ENCODE measurements around the gene ZSCAN5A. TPM values are rescaled to one million over a fixed set of nuclear protein-coding genes. Genes with fewer than 3 reads are reported as not detected.

ZSCAN5A gene
- total RNA-seq, 1 experiment from 2014 or later = 10.4 TPM

GRCh38 chr19:56174550-56174949 is 140.1 kb downstream of the ZSCAN5A start:
- peaks cover 2% of the 10 kb centered on the region; the same call in 1 of the 2 replicates for H3K27me3 Mint-ChIP-seq (ENCODE audit: low read depth)
- ChIA-PET POLR2A (no interaction called here), CTCF (interaction anchor here (0.6 to 3.1 kb wide), 4 partner anchors 10 to 108 kb away, joined by 4 to 18 read pairs (median 10); no protein-coding TSS in a partner anchor)
- TF ChIP-seq, protein P1, sequence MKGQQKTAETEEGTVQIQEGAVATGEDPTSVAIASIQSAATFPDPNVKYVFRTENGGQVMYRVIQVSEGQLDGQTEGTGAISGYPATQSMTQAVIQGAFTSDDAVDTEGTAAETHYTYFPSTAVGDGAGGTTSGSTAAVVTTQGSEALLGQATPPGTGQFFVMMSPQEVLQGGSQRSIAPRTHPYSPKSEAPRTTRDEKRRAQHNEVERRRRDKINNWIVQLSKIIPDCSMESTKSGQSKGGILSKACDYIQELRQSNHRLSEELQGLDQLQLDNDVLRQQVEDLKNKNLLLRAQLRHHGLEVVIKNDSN (CRISPR knock-in tag; IDR thresholded peaks at IDR 0.05) = no peak
- TF ChIP-seq JAZF1 (CRISPR knock-in tag; IDR thresholded peaks at IDR 0.05) (no peak), ZSCAN18 (CRISPR knock-in tag; IDR thresholded peaks at IDR 0.05) (no peak), SMAD4 (CRISPR knock-in tag; IDR thresholded peaks at IDR 0.05) (no peak), PREB (CRISPR knock-in tag; IDR thresholded peaks at IDR 0.05; ENCODE audit: borderline replicate concordance) (no peak)
- TF ChIP-seq, protein P2, sequence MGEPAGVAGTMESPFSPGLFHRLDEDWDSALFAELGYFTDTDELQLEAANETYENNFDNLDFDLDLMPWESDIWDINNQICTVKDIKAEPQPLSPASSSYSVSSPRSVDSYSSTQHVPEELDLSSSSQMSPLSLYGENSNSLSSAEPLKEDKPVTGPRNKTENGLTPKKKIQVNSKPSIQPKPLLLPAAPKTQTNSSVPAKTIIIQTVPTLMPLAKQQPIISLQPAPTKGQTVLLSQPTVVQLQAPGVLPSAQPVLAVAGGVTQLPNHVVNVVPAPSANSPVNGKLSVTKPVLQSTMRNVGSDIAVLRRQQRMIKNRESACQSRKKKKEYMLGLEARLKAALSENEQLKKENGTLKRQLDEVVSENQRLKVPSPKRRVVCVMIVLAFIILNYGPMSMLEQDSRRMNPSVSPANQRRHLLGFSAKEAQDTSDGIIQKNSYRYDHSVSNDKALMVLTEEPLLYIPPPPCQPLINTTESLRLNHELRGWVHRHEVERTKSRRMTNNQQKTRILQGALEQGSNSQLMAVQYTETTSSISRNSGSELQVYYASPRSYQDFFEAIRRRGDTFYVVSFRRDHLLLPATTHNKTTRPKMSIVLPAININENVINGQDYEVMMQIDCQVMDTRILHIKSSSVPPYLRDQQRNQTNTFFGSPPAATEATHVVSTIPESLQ (CRISPR knock-in tag; IDR thresholded peaks at IDR 0.05) = no peak
- H3K27ac Mint-ChIP-seq = no peak overlapping the region
- ATAC-seq (no peak), DNase-seq (ENCODE audit: low spot score) (no peak)
- H3K36me3 Mint-ChIP-seq = no peaks in the 10 kb centered on the region
- peaks cover 4% of the 10 kb centered on the region; the same call in 1 of the 2 replicates for H3K4me1 Mint-ChIP-seq
- H3K9me3 Mint-ChIP-seq = no peaks in the 10 kb centered on the region
- H3K4me3 Mint-ChIP-seq = no peak overlapping the region

GRCh38 chr19:56174086-56174485 is 140.6 kb downstream of the ZSCAN5A start:
- H3K27me3 Mint-ChIP-seq (ENCODE audit: low read depth) = peaks cover 2% of the 10 kb centered on the region; the same call in 1 of the 2 replicates
- DNase-seq (ENCODE audit: low spot score) (no peak), ATAC-seq (no peak)
- H3K27ac Mint-ChIP-seq = no peak overlapping the region
- H3K9me3 Mint-ChIP-seq = no peaks in the 10 kb centered on the region
- H3K4me1 Mint-ChIP-seq = peaks cover 4% of the 10 kb centered on the region; the same call in 1 of the 2 replicates
- POLR2A ChIA-PET = no interaction called here
- no peaks in the 10 kb centered on the region for H3K36me3 Mint-ChIP-seq
- H3K4me3 Mint-ChIP-seq = no peak overlapping the region
- CTCF ChIA-PET = interaction anchor here (0.8 to 3.1 kb wide), 5 partner anchors 19 to 136 kb away, joined by 3 to 18 read pairs (median 14); no protein-coding TSS in a partner anchor
- TF ChIP-seq GABPB1 (CRISPR knock-in tag; IDR thresholded peaks at IDR 0.05) = no peak
- TF ChIP-seq, protein P3, sequence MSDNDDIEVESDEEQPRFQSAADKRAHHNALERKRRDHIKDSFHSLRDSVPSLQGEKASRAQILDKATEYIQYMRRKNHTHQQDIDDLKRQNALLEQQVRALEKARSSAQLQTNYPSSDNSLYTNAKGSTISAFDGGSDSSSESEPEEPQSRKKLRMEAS (CRISPR knock-in tag; IDR thresholded peaks at IDR 0.05) = no peak
- TF ChIP-seq CREB1 (CRISPR knock-in tag; IDR thresholded peaks at IDR 0.05) = no peak
- TF ChIP-seq, protein P4, sequence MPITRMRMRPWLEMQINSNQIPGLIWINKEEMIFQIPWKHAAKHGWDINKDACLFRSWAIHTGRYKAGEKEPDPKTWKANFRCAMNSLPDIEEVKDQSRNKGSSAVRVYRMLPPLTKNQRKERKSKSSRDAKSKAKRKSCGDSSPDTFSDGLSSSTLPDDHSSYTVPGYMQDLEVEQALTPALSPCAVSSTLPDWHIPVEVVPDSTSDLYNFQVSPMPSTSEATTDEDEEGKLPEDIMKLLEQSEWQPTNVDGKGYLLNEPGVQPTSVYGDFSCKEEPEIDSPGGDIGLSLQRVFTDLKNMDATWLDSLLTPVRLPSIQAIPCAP (CRISPR knock-in tag; IDR thresholded peaks at IDR 0.05) = no peak

Other genes starting within 250 kb of the ZSCAN5A start
- 60.8 to 62.9 TPM (median 62.0 TPM) in 3 replicates for gene ZNF787, start 193.5 kb downstream of the ZSCAN5A start, total RNA-seq (2021)
- gene ZNF444, start 173.6 kb downstream of the ZSCAN5A start, total RNA-seq (2021) = 84.0 to 87.9 TPM (median 87.7 TPM) in 3 replicates
- not detected in 3 replicates for gene GALP, start 138.8 kb downstream of the ZSCAN5A start, total RNA-seq (2021)
- not detected in 3 replicates for gene ZSCAN5B, start 117.1 kb downstream of the ZSCAN5A start, total RNA-seq (2021)
- not detected in 3 replicates for gene ZSCAN5C, start 112.6 kb downstream of the ZSCAN5A start, total RNA-seq (2021)
- gene EDDM13, start 42.1 kb downstream of the ZSCAN5A start, total RNA-seq (2021) = not detected in 3 replicates
- 3.5 to 5.7 TPM (median 5.2 TPM) in 3 replicates for gene ZNF582, start 78.7 kb upstream of the ZSCAN5A start, total RNA-seq (2021)
- 1.1 to 2.3 TPM (median 1.6 TPM) in 3 replicates for gene ZNF583, start 89.5 kb upstream of the ZSCAN5A start, total RNA-seq (2021)
- 9.7 to 14.4 TPM (median 10.8 TPM) in 3 replicates for gene ZNF667, start 162.5 kb upstream of the ZSCAN5A start, total RNA-seq (2021)
- gene ZNF471, start 193.0 kb upstream of the ZSCAN5A start, total RNA-seq (2021) = 0.98 to 1.5 TPM (median 1.5 TPM) in 3 replicates
- gene ZFP28, start 224.1 kb upstream of the ZSCAN5A start, total RNA-seq (2021) = 2.8 to 4.6 TPM (median 3.7 TPM) in 3 replicates

All from WTC11 (cell line).